ENCODE results near the gene PAK6. TPM values are rescaled to one million over a fixed set of nuclear protein-coding genes. Genes with fewer than 3 reads are reported as not detected.

Gene PAK6
- polyA plus RNA-seq, 1 experiment = not detected

DNA sequence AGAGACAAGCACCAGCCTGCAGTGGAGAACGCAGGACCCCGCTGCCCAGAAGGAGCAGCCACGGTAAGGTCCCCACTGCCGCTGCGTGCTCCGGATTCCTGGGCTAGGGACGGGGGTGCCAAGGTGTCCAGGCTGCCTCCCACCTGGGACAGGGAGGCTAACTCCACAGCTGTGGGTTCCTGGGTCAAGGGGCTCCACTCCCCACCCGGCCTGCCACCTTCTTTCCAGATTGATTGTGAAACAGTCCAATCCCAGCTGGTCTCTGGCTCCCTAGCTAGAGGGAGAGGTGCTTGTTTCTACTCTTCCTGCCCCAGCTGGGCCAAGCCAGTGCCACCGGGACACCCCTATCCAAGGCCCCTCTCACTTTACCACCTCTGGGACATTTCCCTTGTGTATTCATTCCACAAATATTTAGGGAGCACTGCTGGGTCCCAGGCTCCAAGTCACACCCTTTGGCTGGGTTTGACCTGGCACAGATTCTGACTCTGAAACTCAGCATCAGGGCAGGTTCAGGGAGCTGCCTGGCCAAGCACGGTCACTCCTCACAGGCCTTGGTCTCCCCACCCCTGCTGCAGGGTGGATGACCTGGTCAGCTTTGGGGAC, 1.9 kb downstream of the PAK6 start:
- Histone ChIP-seq H3K4me3 (ENCODE audit: low read depth, low read length) (no peak overlapping the region), H3K27ac (ENCODE audit: low read depth, low read length) (no peak overlapping the region), H3K9me3 (ENCODE audit: control insufficient read depth, insufficient read depth, low read length) (no peaks in the 10 kb centered on the region), H3K27me3 (ENCODE audit: control insufficient read depth, insufficient read depth, low read length) (peaks cover 12% of the 10 kb centered on the region)
- TF ChIP-seq, protein P1, sequence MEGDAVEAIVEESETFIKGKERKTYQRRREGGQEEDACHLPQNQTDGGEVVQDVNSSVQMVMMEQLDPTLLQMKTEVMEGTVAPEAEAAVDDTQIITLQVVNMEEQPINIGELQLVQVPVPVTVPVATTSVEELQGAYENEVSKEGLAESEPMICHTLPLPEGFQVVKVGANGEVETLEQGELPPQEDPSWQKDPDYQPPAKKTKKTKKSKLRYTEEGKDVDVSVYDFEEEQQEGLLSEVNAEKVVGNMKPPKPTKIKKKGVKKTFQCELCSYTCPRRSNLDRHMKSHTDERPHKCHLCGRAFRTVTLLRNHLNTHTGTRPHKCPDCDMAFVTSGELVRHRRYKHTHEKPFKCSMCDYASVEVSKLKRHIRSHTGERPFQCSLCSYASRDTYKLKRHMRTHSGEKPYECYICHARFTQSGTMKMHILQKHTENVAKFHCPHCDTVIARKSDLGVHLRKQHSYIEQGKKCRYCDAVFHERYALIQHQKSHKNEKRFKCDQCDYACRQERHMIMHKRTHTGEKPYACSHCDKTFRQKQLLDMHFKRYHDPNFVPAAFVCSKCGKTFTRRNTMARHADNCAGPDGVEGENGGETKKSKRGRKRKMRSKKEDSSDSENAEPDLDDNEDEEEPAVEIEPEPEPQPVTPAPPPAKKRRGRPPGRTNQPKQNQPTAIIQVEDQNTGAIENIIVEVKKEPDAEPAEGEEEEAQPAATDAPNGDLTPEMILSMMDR (IDR thresholded peaks at IDR 0.05; ENCODE audit: low read depth, low read length) = no peak
- ChIA-PET POLR2A (no interaction called here), CTCF (interaction anchor here (1.8 to 2.6 kb wide), 2 partner anchors 24 to 34 kb away, joined by 6 to 12 read pairs; no protein-coding TSS in a partner anchor)
- no peak for DNase-seq (ENCODE audit: low read depth, low spot score)

DNA sequence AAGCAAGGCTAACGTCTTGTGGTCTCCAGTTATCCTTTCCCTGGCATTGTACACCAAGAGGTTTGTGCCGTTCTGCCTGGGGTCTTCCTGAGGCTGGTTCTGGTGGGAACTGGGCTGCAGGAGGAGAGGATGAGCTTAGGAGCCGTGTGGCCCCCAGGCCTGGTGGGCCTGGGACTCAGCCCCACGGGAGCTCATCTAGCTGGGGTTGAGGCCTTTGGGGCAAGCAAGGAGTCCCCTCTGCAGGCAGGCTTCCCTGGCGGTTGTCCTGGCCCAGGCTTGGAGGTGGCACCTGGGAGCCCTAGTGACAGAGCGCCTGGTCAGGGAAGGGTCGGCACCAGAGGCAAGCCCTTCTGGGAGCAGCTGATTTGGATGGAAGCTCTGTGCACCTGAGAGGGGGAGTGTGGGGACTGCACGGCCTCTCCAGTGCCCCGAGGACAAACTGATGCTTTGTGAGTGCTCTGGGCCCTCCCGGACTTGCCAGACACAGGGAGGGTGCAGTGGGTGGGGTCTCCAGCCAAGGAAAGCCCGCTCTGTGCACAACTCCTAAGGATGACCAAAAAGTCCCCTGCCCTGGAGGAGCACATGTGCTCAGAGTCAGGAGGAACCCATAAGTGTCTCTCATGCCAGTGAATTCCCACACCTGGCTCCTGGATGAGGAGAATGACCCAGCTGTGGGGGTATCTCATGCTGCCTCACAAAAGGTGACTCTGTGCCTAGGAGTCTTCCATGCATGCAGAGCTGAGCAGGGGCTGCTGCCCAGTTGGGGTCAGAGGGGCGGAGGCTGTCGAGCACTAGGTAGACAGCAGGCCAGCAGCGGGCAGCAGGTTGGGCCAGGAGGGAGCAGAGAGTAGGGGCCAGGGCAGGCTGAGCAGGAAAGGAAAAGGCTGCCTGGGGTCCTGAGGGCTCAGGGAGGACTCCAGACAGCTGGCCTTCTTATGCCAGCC, 2.7 kb downstream of the PAK6 start:
- no peak for DNase-seq (ENCODE audit: low read depth, low spot score)
- Histone ChIP-seq H3K27ac (ENCODE audit: low read depth, low read length) (no peak overlapping the region), H3K9me3 (ENCODE audit: control insufficient read depth, insufficient read depth, low read length) (no peaks in the 10 kb centered on the region), H3K4me3 (ENCODE audit: low read depth, low read length) (no peak overlapping the region), H3K27me3 (ENCODE audit: control insufficient read depth, insufficient read depth, low read length) (peaks cover 16% of the 10 kb centered on the region)
- ChIA-PET CTCF (interaction anchor here (1.8 kb wide), 1 partner anchor 33 kb away, joined by 6 read pairs; no protein-coding TSS in a partner anchor), POLR2A (no interaction called here)
- TF ChIP-seq, protein P1 (IDR thresholded peaks at IDR 0.05; ENCODE audit: low read depth, low read length) = no peak

- DNase-seq (ENCODE audit: low read depth, low spot score) = no peak
- CTCF ChIA-PET = interaction anchor here (1.8 kb wide), 1 partner anchor 33 kb away, joined by 6 read pairs; no protein-coding TSS in a partner anchor
- H3K9me3 ChIP-seq (ENCODE audit: control insufficient read depth, insufficient read depth, low read length) = no peaks in the 10 kb centered on the region
- peaks cover 21% of the 10 kb centered on the region for H3K27me3 ChIP-seq (ENCODE audit: control insufficient read depth, insufficient read depth, low read length)
- H3K4me3 ChIP-seq (ENCODE audit: low read depth, low read length) = no peak overlapping the region
- TF ChIP-seq, protein P1 (IDR thresholded peaks at IDR 0.05; ENCODE audit: low read depth, low read length) = no peak
- POLR2A ChIA-PET = no interaction called here
- no peak overlapping the region for H3K27ac ChIP-seq (ENCODE audit: low read depth, low read length)
These were observed 3.3 kb downstream of the PAK6 start for GRCh38 chr15:40242213-40242599.

- Histone ChIP-seq H3K27me3 (ENCODE audit: control insufficient read depth, insufficient read depth, low read length) (peaks cover 25% of the 10 kb centered on the region), H3K27ac (ENCODE audit: low read depth, low read length) (no peak overlapping the region), H3K4me3 (ENCODE audit: low read depth, low read length) (no peak overlapping the region), H3K9me3 (ENCODE audit: control insufficient read depth, insufficient read depth, low read length) (no peaks in the 10 kb centered on the region)
- no peak for DNase-seq (ENCODE audit: low read depth, low spot score)
- POLR2A ChIA-PET = no interaction called here
- TF ChIP-seq, protein P1 (IDR thresholded peaks at IDR 0.05; ENCODE audit: low read depth, low read length) = no peak
- CTCF ChIA-PET = no interaction called here
These were observed 3.7 kb downstream of the PAK6 start for GRCh38 chr15:40242601-40243000.
